Measurements from ENCODE around the gene TRAK2. TPM values are rescaled to one million over a fixed set of nuclear protein-coding genes. Genes with fewer than 3 reads are reported as not detected.

TRAK2 gene
- total and polyA plus RNA-seq, 9 of the 15 experiments (the other 6 are each of a cell fraction or from before 2014, with no cell fraction given) = 3.4 to 10.4 (median 7.3) TPM

GRCh38 chr2:201440182-201440581, 11.1 kb downstream of the TRAK2 start (continued):
- TF ChIP-seq LCOR (CRISPR knock-in tag; IDR thresholded peaks at IDR 0.05) (no peak), DPF2 (IDR thresholded peaks at IDR 0.05) (peak; percentile 97), ZBED1 (IDR thresholded peaks at IDR 0.05) (no peak), ZNF444 (CRISPR knock-in tag; IDR thresholded peaks at IDR 0.05) (no peak), BACH1 (tag; IDR thresholded peaks at IDR 0.05) (no peak), ZNF384 (IDR thresholded peaks at IDR 0.05; ENCODE audit: low read depth, low read length) (0 out of 2 replicates have a peak, but pooled peaks have one; percentile 16), RBM17 (IDR thresholded peaks at IDR 0.05; ENCODE audit: borderline replicate concordance, low read depth, low read length) (no peak), BRD4 (IDR thresholded peaks at IDR 0.05) (no peak), STAT5A (IDR thresholded peaks at IDR 0.05; ENCODE audit: borderline replicate concordance, low read length) (peak; percentile 90), TEAD2 (tag; IDR thresholded peaks at IDR 0.05) (no peak), DNMT1 (IDR thresholded peaks at IDR 0.05) (no peak), TRIM24 (IDR thresholded peaks at IDR 0.05) (peak; percentile 91 to 92), RBM39 (optimal IDR thresholded peaks at IDR 0.05; ENCODE audit: low read depth, low read length) (no peak), L3MBTL2 (IDR thresholded peaks at IDR 0.05) (no peak), RCOR1 (IDR thresholded peaks at IDR 0.05; ENCODE audit: borderline replicate concordance in 1 of 2, low read depth in 2 of 2, low read length in 2 of 2) (peak; percentile 70 to 72; a peak in 3 of 4 replicates), ETS2 (tag; IDR thresholded peaks at IDR 0.05; ENCODE audit: borderline replicate concordance, poor library complexity, severe bottlenecking) (no peak), HSF4 (CRISPR knock-in tag; IDR thresholded peaks at IDR 0.05; ENCODE audit: borderline replicate concordance) (no peak), ZBTB9 (CRISPR knock-in tag; IDR thresholded peaks at IDR 0.05) (no peak), HMGN3 (IDR thresholded peaks at IDR 0.05; ENCODE audit: borderline replicate concordance, extremely low read depth, insufficient read length, low read depth, low read length) (peak; percentile 23), MECOM (CRISPR knock-in tag; IDR thresholded peaks at IDR 0.05) (no peak), ELK3 (CRISPR knock-in tag; IDR thresholded peaks at IDR 0.05) (no peak)

All from K562 (cell line).